Measurements from ENCODE around the gene NUP210L.

- TF ChIP-seq CTCF (IDR thresholded peaks at IDR 0.05) = no peak
- no peak for TF ChIP-seq POLR2A (IDR thresholded peaks at IDR 0.05)
These were observed 163.7 kb downstream of the NUP210L start for GRCh38 chr1:153991151-153991630.

All from uterus (tissue), 2 donors.